SK-N-DZ (cell line): ENCODE data around the gene HLF.

ENCODE experiments used
- DNase-seq: peaks from one replicate; pipeline ENCODE4 v3.0.0-alpha.2; 2015; ENCODE audit warnings: low spot score

The HLF gene

DNA sequence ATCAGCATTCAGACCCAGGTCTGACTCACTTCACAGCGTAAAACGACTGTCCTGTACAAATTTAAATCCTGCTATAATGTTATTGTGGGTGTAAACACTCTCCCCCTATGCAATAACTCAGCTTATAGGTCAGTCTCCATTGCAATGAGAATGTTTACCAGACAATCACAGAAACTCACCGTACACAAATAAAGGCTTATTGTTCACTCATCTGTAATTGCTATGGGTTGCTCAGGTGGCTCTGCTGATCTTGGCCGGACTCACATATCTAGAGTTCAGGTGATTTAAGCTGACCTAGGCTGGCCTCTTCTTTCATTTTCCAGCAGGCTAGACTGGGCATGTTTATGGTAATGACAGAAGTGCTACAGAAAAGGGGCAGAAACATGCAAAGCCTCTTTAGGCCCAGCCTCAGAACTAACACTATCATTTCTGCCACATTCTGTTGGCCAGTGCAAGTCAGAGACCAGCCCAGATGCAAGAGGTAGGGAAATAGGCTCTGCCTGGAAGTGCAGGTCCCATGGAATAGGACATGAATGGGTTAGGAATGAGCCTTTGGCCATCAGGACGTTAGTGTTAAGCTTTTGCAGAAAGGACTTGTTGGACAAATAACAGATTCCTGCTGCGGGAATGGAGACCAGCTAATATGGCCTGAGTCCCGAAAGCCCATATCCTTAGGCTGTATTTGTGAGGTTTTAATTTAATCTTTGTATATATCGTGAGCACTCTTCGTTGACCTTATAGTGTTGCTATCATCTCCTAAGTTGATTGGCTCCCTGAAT lies 44.0 kb downstream of the HLF start:
- no peak for DNase-seq

DNA sequence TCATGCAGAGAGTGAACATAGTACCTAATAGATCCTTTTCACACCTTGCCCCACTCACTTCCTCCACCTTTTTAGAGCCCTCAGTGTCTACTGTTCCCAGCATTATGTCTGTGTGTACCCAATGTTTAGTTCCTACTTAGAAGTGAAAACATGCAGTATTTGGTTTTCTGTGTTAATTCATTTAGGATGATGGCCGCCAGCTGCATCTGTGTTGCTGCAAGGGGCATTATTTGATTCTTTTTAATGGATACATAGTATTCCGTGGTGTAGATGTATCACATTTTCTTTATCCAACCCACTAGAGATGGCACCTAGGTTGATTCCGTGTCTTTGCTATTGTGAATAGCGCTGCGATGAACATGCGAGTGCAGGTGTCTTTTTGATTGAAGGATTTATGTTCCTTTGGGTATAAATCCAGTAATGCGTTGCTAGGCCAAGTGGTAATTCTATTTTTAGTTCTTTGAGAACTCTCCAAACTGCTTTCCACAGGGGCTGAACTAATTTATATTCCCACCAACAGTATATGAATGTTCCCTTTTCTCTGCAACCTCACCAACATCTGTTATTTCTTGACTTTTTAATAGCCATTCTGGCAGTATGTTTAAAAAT lies 47.1 kb downstream of the HLF start:
- DNase-seq = no peak

- no peak for DNase-seq
Observed at GRCh38 chr17:55312852-55313251, 48.1 kb downstream of the HLF start.

DNA sequence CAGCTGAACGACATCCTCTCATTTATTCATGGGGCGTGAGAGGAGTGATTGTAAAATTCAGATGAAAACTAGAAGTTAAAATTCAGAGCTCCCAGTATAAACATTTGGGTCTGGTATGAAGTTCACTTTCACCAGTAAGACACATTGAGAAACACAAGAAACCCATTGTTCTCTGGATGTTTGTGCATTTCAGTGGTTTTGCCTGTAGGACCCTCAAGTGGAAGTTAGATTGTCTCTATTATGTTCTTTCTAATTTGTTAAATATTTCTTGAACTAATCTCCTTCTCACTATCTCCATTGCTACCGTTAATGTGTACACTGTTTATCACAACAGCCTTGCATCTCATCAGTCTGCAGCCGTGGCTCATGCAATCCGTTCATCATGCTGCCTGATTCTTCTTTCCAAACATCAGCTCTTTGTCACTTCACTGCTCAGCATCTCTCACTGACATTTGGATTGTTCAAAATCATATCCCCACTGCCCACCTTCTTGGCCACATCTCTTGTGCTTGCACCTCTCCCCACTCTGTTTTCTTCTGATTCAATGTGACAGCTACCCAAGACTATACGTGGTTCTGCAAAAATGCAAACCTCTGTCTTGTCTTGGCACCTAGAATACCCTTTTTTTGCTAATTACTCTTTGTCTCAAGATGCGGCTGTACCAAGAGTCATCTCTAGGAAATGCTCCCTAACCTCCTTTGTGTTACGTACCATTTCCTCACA lies 49.5 kb downstream of the HLF start:
- DNase-seq = no peak

DNA sequence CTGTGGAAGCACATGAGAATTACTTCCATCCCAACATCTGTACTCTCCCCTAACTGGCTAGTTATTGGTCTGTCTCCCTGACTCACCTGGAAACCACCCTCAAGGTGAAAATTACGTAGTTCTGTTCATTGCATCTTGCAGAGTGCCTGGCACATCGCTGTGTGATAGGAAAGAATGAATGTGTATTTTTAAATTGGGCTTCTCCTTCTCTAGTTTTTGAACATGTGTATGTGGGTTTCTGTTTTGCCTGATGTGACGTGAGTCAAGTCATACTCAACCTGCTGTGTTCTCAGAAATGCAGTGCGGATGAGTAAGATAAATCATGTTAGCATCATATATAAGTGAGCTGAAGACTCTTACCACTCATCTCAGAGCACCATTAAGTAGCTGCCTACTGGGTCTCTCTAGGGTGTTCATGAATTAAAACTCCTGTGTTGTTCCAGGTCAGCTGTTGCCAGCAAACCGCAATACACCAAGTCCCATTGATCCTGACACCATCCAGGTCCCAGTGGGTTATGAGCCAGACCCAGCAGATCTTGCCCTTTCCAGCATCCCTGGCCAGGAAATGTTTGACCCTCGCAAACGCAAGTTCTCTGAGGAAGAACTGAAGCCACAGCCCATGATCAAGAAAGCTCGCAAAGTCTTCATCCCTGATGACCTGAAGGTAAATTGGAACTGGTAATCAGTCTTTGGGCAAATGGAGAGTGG lies 50.2 kb downstream of the HLF start:
- no peak for DNase-seq

DNA sequence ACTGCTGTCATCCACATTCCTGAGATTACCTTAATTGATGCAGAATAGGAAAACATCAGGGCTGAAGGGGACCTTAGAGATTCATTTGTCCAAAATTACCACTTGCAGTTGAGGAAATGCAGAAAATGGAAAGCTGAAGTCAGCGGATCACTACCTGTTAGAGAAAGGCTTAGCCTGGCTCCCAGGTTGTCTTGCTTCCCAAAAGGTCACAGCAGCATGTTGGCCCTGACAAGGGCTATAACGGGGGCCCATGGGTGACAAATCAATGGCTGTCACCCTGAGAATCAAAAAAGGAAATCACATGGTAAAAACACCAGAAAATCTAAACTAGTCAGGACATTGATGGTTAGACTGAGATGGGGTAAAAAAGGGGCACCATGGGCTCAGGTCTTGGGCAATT lies 51.7 kb downstream of the HLF start:
- no peak for DNase-seq

DNA sequence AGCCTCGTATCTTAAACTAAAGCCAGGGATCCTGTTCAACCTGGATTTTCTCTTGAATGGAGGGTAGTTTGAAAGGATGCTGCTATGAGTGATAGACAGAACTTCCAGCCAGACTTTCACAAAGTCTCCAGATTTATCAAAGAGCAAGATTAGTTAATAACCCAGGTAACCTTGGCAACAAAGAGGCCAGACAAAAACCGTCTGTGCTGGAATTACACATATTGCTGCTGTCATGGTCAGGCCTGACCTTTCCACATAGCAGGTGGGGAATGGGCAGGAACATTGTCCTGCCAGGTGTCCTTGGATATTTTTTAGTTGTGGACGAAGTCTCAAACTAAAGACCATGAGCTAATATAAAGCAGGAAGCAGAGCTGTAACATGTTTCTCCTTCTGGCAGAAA lies 52.5 kb downstream of the HLF start:
- no peak for DNase-seq

- no peak for DNase-seq
Observed at GRCh38 chr17:55318081-55318480, 53.3 kb downstream of the HLF start.

DNA sequence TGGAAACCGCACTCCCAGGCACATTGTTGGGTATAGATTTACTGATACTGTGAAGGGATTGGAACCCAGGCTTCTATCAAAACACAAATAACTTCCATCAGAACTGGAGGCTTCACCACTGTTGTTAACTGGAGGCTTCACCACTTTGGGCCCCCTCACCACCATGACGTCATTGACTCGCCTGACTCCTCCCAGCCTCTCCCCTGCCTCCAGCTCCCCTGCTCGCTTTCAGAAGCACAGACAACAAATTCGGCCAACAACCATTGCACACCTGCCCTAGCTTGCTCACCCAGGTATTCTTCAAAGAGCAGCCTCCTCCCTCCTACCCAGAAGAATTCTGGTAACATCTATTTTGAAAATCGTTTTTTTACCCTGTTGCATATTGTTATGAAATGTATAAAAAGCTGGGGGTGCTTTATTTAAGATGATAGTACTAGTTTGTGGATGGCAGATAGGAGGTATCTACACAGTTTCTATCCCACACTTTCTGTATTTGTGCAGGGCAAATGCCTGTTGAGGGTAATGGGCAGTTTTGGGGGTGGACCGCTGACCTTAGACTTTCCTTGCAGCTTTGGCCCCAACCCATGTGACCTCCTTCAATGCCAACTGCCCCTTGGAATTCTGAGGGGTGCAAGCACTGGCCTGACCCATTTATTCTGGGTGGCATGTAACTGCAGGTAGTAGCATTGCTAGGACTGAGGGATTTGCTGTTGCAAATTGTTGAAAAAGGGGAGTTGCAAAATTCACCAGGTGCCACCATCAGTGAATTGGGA lies 54.1 kb downstream of the HLF start:
- no peak for DNase-seq

- DNase-seq = no peak
Observed at GRCh38 chr17:55319933-55320593, 55.3 kb downstream of the HLF start.

DNA sequence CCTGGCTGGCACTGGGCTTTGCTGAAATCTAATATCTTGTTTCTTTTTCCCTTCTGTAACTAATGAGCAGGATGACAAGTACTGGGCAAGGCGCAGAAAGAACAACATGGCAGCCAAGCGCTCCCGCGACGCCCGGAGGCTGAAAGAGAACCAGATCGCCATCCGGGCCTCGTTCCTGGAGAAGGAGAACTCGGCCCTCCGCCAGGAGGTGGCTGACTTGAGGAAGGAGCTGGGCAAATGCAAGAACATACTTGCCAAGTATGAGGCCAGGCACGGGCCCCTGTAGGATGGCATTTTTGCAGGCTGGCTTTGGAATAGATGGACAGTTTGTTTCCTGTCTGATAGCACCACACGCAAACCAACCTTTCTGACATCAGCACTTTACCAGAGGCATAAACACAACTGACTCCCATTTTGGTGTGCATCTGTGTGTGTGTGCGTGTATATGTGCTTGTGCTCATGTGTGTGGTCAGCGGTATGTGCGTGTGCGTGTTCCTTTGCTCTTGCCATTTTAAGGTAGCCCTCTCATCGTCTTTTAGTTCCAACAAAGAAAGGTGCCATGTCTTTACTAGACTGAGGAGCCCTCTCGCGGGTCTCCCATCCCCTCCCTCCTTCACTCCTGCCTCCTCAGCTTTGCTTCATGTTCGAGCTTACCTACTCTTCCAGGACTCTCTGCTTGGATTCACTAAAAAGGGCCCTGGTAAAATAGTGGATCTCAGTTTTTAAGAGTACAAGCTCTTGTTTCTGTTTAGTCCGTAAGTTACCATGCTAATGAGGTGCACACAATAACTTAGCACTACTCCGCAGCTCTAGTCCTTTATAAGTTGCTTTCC lies 56.0 kb downstream of the HLF start:
- no peak for DNase-seq

DNA sequence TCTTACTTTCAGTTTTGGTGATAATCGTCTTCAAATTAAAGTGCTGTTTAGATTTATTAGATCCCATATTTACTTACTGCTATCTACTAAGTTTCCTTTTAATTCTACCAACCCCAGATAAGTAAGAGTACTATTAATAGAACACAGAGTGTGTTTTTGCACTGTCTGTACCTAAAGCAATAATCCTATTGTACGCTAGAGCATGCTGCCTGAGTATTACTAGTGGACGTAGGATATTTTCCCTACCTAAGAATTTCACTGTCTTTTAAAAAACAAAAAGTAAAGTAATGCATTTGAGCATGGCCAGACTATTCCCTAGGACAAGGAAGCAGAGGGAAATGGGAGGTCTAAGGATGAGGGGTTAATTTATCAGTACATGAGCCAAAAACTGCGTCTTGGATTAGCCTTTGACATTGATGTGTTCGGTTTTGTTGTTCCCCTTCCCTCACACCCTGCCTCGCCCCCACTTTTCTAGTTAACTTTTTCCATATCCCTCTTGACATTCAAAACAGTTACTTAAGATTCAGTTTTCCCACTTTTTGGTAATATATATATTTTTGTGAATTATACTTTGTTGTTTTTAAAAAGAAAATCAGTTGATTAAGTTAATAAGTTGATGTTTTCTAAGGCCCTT lies 56.8 kb downstream of the HLF start:
- DNase-seq = no peak

- DNase-seq = no peak
Observed at GRCh38 chr17:55322453-55322985, 57.8 kb downstream of the HLF start.

DNA sequence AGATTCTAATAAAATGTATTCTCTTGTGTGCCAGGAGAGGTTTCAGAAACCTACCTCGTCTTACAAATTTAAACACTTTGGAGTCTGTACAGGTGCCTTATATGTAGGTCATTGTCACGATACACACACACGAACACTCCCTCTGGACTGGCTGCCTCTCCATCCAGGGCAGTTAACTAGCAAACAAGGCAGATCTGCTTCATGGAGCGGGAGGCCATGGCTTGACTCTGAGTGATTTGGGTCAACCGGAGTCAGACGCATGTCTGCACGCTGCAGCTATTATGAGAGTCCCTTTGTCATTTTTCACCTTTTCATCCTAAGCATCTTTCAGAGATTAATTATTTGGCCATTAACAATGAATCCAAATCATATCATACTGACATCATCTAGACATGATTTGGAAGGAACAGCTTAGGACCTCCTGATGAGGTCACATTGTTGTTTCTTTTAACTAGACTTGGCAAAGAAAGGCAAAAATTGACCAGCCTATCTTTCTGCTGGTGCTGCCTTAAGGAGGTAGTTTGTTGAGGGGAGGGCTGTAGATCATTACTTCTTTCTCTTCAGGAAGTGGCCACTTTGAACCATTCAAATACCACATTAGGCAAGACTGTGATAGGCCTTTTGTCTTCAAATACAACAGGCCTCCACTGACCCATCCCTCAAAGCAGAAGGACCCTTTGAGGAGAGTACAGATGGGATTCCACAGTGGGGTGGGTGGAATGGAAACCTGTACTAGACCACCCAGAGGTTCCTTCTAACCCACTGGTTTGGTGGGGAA lies 58.9 kb downstream of the HLF start:
- DNase-seq = no peak

GRCh38 chr17:55324296-55324978 lies 59.7 kb downstream of the HLF start:
- DNase-seq = no peak

GRCh38 chr17:55325406-55325805 lies 60.6 kb downstream of the HLF start:
- no peak for DNase-seq

DNA sequence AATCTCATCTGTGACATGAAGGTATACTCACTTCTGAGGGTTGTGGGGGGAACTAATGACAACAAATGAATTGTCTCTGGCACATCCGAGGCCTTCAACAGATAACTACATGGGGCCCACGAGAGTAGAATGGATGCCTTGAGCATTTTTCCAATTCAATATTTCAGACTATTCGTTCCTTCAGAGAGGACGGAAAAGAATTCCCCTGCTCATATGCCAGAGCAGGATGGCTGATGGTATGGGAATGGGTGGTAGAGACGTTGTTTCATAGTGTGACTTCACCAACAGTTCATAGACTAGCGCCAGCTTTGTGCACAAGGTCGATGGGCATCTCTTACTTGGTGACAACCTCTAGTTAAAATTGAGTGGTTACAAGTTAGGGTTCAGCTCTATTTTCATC lies 61.3 kb downstream of the HLF start:
- DNase-seq = no peak
